PC-3 (cell line): ENCODE results near the gene TRPV2.

Source experiments
- CTCF ChIP-seq: fragments of 300-600 bp; sonication (generic); conservative IDR thresholded peaks from 2 replicates; pipeline ENCODE4 v1.5.1; 2017; ENCODE audit warnings: antibody characterized with exemption, low read depth, mild to moderate bottlenecking, low read length
- EZH2phosphoT487 ChIP-seq: fragments of 300-600 bp; sonication (generic); IDR thresholded peaks from 2 replicates; pipeline ENCODE4 v1.6.1; 2018; ENCODE audit warnings: mild to moderate bottlenecking, antibody characterized with exemption, low read length, borderline replicate concordance

DNA sequence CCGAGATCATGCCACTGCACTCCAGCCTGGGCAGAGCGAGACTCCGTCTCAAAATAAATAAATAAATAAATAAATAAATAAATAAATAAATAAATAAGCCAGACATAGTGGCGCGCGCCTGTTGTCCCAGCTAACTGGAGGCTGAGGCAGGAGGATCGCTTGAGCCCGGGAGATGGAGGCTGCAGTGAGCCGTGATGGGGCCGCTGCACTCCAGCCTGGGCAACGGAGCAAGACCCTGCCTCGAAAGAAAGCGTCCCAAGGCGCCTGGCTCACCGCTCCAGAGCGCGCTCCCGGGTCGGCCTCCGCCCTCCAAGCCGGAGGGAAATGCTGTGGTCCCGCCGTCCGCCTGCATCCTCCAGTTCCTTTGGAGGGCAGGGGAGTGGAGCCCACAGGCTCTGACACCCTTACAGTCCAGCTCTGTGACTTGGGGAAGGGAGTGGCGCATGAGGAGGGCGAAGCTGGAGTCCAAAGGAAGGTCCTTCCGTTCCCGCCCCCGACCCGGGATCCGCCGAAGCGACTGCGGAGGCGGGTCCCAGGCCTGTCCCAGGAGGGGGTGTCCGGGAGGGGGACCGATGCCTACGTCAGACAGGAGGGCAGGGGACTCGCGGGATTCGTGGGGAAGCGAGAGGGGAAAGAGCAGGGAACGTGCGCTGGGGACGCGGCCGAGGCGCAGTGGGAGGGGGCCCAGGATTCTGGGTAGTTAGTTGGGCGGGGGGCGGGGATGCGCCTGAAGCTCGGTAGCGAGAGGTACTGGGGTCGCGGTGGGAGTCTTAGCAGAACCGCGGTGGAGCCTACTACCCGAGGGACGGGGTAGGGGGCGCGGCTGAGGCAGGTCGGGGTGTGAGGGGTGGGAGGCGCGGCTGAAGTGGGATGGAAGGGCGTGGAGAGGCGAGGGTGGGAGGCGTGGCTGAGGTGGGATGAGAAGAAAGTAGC, 8.4 kb upstream of the TRPV2 start:
- TF ChIP-seq CTCF = no peak
- TF ChIP-seq EZH2phosphoT487 = no peak
